ENCODE measurements around the gene A1BG.

The A1BG gene

GRCh38 chr19:58352760-58353671, at the start of gene A1BG:
A1BG (minus strand) TSS chr19:58353492; CDS start chr19:58353437, 55 bp downstream.
- DNase-seq (ENCODE audit: low read depth) = no peak

DNA sequence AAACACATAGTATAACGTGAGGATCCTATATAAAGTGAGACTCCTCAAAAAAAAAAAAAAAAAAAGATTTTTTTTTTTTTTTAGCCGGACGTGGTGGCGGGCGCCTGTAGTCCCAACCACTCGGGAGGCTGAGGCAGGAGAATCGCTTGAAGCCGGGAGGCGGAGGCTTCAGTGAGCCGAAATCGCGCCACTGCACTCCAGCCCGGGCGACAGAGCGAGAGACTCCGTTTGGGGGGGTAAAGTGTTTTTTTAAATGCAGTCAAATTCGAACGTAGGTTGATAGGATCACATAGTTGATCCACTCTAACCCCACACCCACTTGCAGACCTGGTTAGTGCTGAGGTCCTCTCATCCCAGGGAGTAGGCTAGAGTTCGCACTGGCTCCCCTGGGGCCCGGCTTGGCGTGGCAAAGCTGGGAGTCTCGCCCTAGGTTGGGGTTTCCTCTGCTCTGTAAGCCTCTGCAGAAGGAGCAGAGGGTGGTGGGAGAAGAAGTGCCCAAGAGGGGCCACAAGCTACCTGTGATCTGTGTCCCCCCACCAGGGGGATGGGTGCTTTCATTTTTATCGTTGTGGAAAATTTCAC, 48.6 kb upstream of the A1BG start:
- no peak for DNase-seq (ENCODE audit: low read depth)

DNA sequence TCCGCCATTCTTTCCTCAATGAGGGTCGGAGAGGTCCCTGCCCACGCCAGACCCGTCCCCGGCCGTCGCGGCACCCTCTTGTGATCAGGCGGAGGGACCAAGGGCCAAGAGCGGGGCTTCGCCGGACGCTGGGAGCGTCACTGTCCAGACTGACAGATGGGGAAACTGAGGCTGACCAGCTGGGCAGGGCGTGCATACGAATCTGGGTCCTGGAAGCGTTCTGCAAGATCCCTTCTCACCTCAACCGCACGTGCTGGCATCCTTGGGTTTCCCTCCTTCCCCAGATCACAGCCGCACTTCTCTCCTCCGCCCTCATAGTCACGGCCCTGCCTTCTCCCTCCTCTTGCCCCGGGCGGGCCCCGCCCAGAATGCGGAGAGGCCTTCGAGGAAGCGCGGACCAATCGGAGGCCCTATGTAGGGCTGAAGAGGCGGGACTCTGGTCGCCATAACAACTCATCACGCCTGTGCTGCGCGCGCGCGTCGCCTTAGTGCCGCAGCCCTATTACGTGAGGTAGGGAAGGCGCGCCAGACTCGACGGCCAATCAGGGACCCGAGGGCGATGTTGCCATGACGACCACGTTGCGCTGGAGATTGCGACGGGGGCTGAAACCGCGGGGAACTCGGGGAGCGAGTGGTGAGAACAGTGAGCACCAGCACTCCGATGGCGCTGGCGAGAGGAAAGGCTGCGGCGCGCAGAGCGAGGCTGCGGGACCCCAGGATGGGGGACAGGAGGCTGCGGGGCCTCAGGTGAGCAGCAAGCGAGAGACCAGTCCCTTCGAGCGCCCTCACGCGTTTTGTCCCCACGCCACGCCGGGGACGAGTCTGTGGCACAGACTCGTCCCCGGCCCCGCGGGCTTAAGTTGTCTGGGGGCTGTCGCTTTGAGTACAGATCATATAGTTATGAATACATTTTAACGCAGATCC, 47.9 kb upstream of the A1BG start:
- peak; percentile 96 for DNase-seq (ENCODE audit: low read depth)

DNA sequence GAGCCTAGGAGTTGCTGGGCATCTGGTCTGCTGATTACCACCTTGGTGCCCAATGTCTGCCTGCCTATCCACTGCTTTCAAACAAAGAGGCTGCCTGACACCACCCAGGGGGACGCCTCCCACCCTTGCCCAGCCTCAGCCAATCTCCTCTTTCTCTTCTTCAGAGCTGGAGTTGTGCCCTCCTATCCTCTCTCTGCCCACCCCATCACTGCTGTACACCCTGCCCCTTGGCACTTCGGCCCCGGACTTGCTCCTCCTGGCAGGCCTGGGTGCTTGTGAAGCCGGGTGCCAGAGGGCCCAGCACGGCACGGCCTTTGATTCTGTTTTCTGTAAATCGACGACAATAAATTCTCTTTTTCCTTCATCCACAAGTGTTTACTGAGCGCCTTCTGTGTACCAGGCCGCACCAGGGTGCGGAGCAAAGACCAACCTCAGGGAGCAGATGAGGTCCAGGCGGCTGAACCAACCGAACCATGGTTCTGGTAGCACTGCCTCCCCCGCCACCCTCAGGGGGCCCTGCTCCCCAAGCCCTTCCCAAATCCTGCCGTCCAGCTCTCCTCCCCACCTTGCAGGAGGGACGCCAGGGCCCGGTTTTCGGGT, 47.1 kb upstream of the A1BG start:
- DNase-seq (ENCODE audit: low read depth) = no peak

- DNase-seq (ENCODE audit: low read depth) = no peak
These were observed 46.6 kb upstream of the A1BG start for GRCh38 chr19:58399903-58400302.

- DNase-seq (ENCODE audit: low read depth) = no peak
These were observed 45.3 kb upstream of the A1BG start for GRCh38 chr19:58398545-58398944.

DNA sequence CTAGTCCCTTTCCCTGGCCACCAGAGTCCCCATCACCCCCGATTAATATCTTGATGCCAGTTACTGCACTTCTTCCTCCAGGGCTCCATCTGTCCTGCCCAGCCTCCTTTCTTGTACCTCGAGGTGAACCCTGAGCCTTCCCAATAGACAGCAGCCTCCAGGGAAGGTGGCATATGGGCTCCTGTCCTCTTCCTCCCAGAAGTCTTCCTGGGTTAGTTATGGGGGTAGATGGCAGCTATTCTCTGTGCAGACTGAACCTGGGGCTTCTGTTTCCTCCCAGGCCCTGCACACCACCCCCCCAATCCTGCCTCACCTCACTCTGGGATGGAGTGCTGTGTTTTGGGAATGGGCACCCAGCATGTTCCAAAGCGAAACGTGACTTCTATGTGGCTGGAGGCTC, 44.8 kb upstream of the A1BG start:
- no peak for DNase-seq (ENCODE audit: low read depth)

DNA sequence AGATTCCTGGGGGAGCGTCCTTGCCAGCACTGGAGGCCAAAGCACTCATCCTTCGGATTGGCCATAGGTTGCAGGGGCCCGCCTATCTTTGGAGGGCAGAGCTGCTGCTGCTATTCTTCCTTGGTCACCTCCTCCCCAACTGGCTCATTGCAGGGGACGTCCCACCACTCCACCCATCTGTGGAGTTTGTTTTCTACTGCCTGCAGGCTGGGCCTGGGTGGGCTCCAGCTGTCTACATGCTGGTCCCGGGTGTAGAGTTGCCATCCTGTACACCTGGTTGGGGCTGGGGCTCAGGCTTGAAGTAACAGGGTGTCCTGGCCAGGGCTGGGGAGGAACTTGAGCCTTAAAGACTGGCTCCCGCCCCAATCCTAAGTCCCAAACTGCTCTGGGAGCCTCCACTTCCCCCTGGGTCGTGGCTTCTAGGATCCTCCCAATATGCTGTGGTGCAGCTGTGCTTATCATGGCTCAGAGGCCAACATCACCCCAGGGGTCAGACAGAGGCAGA, 44.3 kb upstream of the A1BG start:
- DNase-seq (ENCODE audit: low read depth) = no peak

DNA sequence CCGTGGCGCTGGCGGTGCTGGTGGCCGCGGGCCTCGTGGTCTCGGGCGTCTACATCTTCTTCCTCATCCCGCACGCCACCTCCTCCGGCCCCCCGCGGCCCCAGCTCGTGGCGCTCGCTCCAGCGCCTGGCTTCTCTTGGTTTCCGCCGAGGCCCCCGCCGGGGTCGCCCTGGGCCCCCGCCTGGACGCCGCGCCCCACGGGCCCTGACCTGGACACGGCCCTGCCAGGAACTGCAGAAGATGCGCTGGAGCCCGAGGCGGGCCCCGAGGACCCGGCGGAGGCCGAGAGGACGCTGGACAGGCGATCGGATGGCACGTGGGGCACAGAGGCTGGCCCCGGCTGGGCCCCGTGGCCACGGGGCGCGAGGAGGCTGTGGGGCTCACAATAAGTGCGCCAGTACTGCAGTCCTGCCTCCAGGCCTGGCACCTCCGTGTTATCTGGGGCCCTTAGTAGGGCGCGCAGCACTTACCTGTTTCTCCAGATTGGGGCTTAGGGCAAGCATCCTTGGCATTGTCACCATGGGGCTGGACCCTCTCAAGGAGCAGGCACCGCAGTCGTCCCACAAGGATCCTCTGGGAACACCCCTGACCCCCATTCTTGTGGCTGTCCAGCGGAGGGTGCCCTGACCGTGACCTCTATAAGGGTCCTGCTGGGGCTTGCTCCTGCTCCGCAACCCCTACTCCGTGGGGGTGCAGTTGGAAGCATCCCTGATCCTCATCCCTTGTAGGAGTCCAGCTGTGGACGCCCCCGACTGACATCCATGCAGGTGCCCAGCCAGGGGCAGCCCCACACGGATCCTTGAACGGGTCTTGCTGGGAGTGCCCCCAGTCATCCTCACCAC, 43.6 kb upstream of the A1BG start:
- DNase-seq (ENCODE audit: low read depth) = no peak

DNA sequence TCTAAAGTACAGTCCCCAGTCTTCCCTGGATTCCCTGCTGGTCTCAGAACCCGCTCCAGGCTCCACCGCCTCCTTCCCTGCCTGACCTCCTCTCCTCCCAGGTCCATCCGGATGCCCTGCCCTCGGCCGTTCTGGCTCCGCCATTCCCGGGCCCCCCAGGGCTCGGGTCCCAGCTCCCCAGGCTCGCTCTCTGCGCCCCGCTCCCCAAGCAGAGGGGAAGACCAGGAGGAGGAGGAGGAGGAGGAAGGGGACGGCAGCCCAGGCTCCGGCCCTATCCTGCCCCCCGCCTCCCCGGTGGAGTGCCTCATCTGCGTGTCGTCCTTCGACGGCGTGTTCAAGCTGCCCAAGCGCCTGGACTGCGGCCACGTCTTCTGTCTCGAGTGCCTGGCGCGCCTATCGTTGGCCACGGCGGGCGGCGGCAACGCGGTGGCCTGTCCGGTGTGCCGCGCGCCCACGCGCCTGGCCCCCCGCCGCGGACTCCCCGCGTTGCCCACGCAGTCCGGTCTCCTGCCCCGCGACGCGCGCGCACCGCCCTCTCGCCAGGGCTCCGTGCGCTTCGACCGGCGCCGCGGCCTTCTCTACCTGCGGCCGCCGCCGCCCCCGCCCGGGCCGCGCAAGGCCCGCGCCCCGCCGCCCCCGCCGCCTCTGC, 42.8 kb upstream of the A1BG start:
- DNase-seq (ENCODE audit: low read depth) = no peak

DNA sequence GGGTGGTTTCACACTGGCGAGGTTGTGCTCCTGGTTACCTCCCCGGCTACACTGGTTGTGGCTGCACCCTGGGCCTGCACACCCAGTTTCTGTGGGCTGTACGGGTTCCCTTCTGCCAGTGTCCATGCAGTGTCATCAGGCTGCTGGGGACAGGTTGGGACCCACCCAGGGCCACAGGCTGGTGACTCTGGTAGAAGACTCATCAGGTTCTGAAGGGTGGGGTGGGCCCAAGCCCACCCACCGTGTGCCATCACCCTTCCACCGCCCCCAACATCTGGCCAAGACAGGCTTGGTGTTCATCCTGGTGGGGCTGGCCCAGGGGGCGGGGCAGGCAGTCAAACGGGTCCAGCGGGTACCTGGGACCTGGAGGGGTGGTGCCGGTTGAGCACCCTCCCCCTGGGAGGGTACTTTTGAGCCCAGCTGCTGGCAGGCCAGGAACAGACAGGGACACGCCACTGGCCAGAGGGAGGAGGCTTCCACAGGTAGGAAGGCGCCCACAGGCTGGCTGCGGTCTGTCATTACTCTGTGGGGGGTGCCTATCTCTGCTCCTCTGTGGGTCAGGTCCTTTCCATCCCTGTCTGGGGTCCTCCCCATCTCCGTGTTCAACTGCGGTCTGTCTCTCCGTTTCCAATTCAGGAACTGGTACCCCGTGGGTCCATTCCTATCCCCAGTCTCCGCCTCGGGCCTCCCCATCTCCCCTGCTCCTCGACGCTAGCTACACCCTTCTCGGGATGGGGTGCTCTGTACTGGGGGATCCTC, 42.1 kb upstream of the A1BG start, which contains the start of gene RNF225:
RNF225 (plus strand) TSS at position 437 of the 759 bp plus-strand sequence. CDS start 434 bp downstream, outside the sequence.
- DNase-seq (ENCODE audit: low read depth) = no peak

DNA sequence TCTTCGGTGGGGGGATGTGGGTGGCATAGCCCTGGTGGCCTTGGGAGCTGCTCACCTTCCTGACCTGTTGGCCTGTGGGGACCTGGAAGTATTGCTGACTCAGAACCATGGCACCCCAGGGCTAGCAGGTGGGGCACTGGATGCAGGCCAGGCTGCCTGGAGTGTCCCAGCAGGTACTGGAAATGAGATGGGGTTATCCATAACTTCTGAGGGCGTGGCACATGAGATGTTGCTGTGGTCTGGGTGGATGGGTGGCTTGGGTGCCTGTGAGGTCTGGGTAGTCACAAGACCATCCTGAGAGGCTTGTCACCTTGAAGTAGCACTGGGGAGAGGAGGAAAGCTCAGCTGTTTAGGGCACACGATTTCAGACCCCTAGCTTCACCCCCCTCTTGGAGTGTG, 41.5 kb upstream of the A1BG start:
- DNase-seq (ENCODE audit: low read depth) = no peak

DNA sequence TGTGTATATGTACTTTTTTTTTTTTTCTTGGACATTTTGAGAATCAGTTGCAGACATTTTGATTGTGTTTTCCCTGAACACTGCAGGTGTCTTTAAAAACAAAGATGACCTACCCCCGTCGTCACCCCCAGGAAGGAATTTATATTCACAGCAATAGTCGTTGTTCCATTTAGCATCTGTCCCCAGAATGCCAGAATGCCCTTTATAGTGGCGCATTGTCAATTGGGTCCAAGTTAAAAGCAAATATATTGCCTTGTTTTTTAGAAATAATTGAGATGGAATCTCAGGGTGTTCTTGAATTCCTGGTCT, 40.4 kb upstream of the A1BG start:
- no peak for DNase-seq (ENCODE audit: low read depth)

- DNase-seq (ENCODE audit: low read depth) = no peak
These were observed 39.8 kb upstream of the A1BG start for GRCh38 chr19:58392945-58393724.

- no peak for DNase-seq (ENCODE audit: low read depth)
These were observed 34.9 kb upstream of the A1BG start for GRCh38 chr19:58388175-58388526.

- no peak for DNase-seq (ENCODE audit: low read depth)
These were observed 34.3 kb upstream of the A1BG start for GRCh38 chr19:58387338-58388174.

GRCh38 chr19:58386576-58387337, 33.5 kb upstream of the A1BG start, which contains the start of gene RPS5:
RPS5 (plus strand) TSS chr19:58387269; CDS start chr19:58388138, 869 bp downstream.
- DNase-seq (ENCODE audit: low read depth) = peak; percentile 89
